GM23338 (cell line): Measurements from ENCODE around the gene HSPB8. TPM values are rescaled to one million over a fixed set of nuclear protein-coding genes. Genes with fewer than 3 reads are reported as not detected.

Experiments
- ATAC-seq: fragments of 200-7000 bp; cut with Tn5 transposase; 3 replicates; pipeline ENCODE4 v1.9.1; 2020
- DNase-seq: peaks from one replicate; pipeline ENCODE4 v3.0.0-alpha.2; 2015; ENCODE audit warnings: low spot score
- H2AFZ ChIP-seq: fragments of 200-600 bp; sonication (generic); 2 replicates; pipeline ENCODE4 v1.8.0; 2016; ENCODE audit warnings: antibody characterized with exemption, mild to moderate bottlenecking, moderate library complexity
- H3F3A ChIP-seq: fragments of 200-600 bp; sonication (generic); replicated peaks from 2 replicates; pipeline ENCODE4 v1.8.0; 2017; ENCODE audit warnings: antibody characterized with exemption, mixed run types, low read depth
- H3K27ac ChIP-seq: fragments of 200-600 bp; sonication (generic); 2 replicates; pipeline ENCODE4 v1.6.1; 2016; ENCODE audit warnings: low read depth
- H3K27me3 ChIP-seq: fragments of 200-600 bp; sonication (generic); 2 replicates; pipeline ENCODE4 v1.8.0; 2016; ENCODE audit warnings: mild to moderate bottlenecking, mixed run types, moderate library complexity; ENCODE audit not compliant: insufficient read depth
- H3K36me3 ChIP-seq: fragments of 200-600 bp; sonication (generic); 2 replicates; pipeline ENCODE4 v1.8.0; 2016; ENCODE audit warnings: mild to moderate bottlenecking; ENCODE audit not compliant: insufficient read depth
- H3K4me1 ChIP-seq: fragments of 200-600 bp; sonication (generic); 2 replicates; pipeline ENCODE4 v1.8.0; 2016; ENCODE audit warnings: mild to moderate bottlenecking, moderate library complexity; ENCODE audit not compliant: insufficient read depth
- H3K4me2 ChIP-seq: fragments of 200-600 bp; sonication (generic); 2 replicates; pipeline ENCODE4 v1.7.1; 2017; ENCODE audit warnings: mixed run types
- H3K4me3 ChIP-seq: fragments of 200-600 bp; sonication (generic); 2 replicates; pipeline ENCODE4 v1.6.1; 2016; ENCODE audit warnings: mixed run types
- H3K79me2 ChIP-seq: fragments of 200-600 bp; sonication (generic); replicated peaks from 2 replicates; pipeline ENCODE4 v1.8.0; 2017; ENCODE audit warnings: mild to moderate bottlenecking; ENCODE audit not compliant: insufficient read depth
- H3K9me2 ChIP-seq: fragments of 200-600 bp; sonication (generic); 2 replicates; pipeline ENCODE4 v1.8.0; 2017; ENCODE audit not compliant: insufficient read depth
- H4K20me1 ChIP-seq: fragments of 200-600 bp; sonication (generic); replicated peaks from 2 replicates; pipeline ENCODE4 v1.8.0; 2017; ENCODE audit warnings: mild to moderate bottlenecking; ENCODE audit not compliant: insufficient read depth
- H3K27ac Mint-ChIP-seq: 2 replicates; pipeline ENCODE4 v1.8.0; 2020; ENCODE audit warnings: inconsistent platforms, mild to moderate bottlenecking, moderate library complexity, mixed read lengths
- H3K27me3 Mint-ChIP-seq: 3 replicates; pipeline ENCODE4 v1.8.0; 2022; ENCODE audit warnings: low read depth, mild to moderate bottlenecking, moderate library complexity, mixed read lengths, inconsistent platforms; ENCODE audit not compliant: insufficient read depth, poor library complexity
- H3K36me3 Mint-ChIP-seq: 3 replicates; pipeline ENCODE4 v1.8.0; 2021; ENCODE audit warnings: low read depth, mild to moderate bottlenecking, inconsistent platforms, moderate library complexity, mixed read lengths
- H3K4me1 Mint-ChIP-seq: 3 replicates; pipeline ENCODE4 v1.8.0; 2020; ENCODE audit warnings: mild to moderate bottlenecking, inconsistent platforms, mixed read lengths
- H3K4me3 Mint-ChIP-seq: 3 replicates; pipeline ENCODE4 v1.8.0; 2021; ENCODE audit warnings: moderate library complexity, mild to moderate bottlenecking, inconsistent platforms, mixed read lengths
- H3K9me3 Mint-ChIP-seq: 3 replicates; pipeline ENCODE4 v1.8.0; 2020; ENCODE audit warnings: moderate library complexity, mild to moderate bottlenecking, inconsistent platforms, mixed read lengths
- CREB1 ChIP-seq: fragments of 250-450 bp; sonication (Bioruptor Pico); IDR thresholded peaks from 2 replicates; pipeline ENCODE4 v1.5.0; 2020; ENCODE audit warnings: low read depth, mild to moderate bottlenecking, moderate library complexity
- EZH2 ChIP-seq: fragments of 200-600 bp; sonication (generic); IDR thresholded peaks from one replicate; pipeline ENCODE4 v1.8.0; 2017; ENCODE audit warnings: antibody characterized with exemption, mild to moderate bottlenecking, low read depth; ENCODE audit not compliant: unreplicated experiment
- EZH2phosphoT487 ChIP-seq: fragments of 200-600 bp; sonication (generic); IDR thresholded peaks from one replicate; pipeline ENCODE4 v1.8.1; 2018; ENCODE audit warnings: antibody characterized with exemption; ENCODE audit not compliant: unreplicated experiment
- JUNB ChIP-seq: IDR thresholded peaks from one replicate; pipeline ENCODE4 v1.6.1; 2016; ENCODE audit warnings: antibody characterized with exemption; ENCODE audit not compliant: unreplicated experiment
- NANOG ChIP-seq: IDR thresholded peaks from 2 replicates; pipeline ENCODE4 v1.6.1; 2016; ENCODE audit warnings: antibody characterized with exemption, borderline replicate concordance
- POLR2AphosphoS5 ChIP-seq: IDR thresholded peaks from 2 replicates; pipeline ENCODE4 v1.6.1; 2016; ENCODE audit warnings: antibody characterized with exemption, low read depth
- STAT1 ChIP-seq: IDR thresholded peaks from one replicate; pipeline ENCODE4 v1.6.1; 2016; ENCODE audit warnings: antibody characterized with exemption; ENCODE audit not compliant: unreplicated experiment
- ZNF114 ChIP-seq: fragments of 250-450 bp; sonication (Bioruptor Pico); IDR thresholded peaks from 2 replicates; pipeline ENCODE4 v1.5.0; 2020; ENCODE audit warnings: mild to moderate bottlenecking, moderate library complexity
- ZNF331 ChIP-seq: fragments of 250-450 bp; sonication (Bioruptor Pico); IDR thresholded peaks from 2 replicates; pipeline ENCODE4 v1.5.0; 2020; ENCODE audit warnings: low read depth, mild to moderate bottlenecking, moderate library complexity
- ZNF462 ChIP-seq: fragments of 250-450 bp; sonication (Bioruptor Pico); IDR thresholded peaks from 2 replicates; pipeline ENCODE4 v1.5.0; 2020; ENCODE audit warnings: mild to moderate bottlenecking, moderate library complexity
- polyA plus RNA-seq: library from polyadenylated mRNA; unstranded; fragments of >200 nt; fragmentation: Nextera tagmentation; extraction: Ambion mirVana; gene quantifications from 2 replicates; pipeline ENCODE4 v1.2.1, GENCODE V29; 2016
- total RNA-seq: library from RNA; depleted of rRNA; stranded (reverse); fragments of >200 nt; shearing (Covaris generic); gene quantifications from 2 replicates; pipeline ENCODE4 v1.2.3, GENCODE V29; 2014
- TF ChIP-seq, protein P1 (sequence below): IDR thresholded peaks from 2 replicates; pipeline ENCODE4 v1.6.1; 2016; ENCODE audit warnings: antibody characterized with exemption
- TF ChIP-seq, protein P2 (sequence below), 2 experiments: fragments of 200-600 bp in 1 of 2; sonication (generic) in 1 of 2; conservative IDR thresholded peaks; 2 replicates each; pipeline versions ENCODE4 v1.5.1 to v1.6.1; 2016 to 2017; ENCODE audit warnings: antibody characterized with exemption in 2 of 2, low read depth in 2 of 2, mild to moderate bottlenecking in 2 of 2, moderate library complexity in 1 of 2
- TF ChIP-seq, protein P3 (sequence below): IDR thresholded peaks from one replicate; pipeline ENCODE4 v1.6.1; 2018; ENCODE audit warnings: antibody characterized with exemption; ENCODE audit not compliant: unreplicated experiment

HSPB8 gene
- total and polyA plus RNA-seq, 2 experiments from 2014 or later, result 3.5 to 4.8 TPM

- Histone ChIP-seq H3K4me2 (no peak overlapping the region), H3K79me2 (no peaks in the 10 kb centered on the region), H3K27me3 (no peaks in the 10 kb centered on the region), H4K20me1 (no peaks in the 10 kb centered on the region), H3F3A (no peaks in the 10 kb centered on the region), H2AFZ (no peak overlapping the region), H3K36me3 (peaks cover 3% of the 10 kb centered on the region; the same call in 1 of the 2 replicates), H3K9me2 (0 out of 2 replicates have a peak, but pooled peaks cover 8% of the 10 kb centered on the region), H3K4me1 (no peaks in the 10 kb centered on the region), H3K27ac (no peak overlapping the region), H3K4me3 (no peak overlapping the region)
- TF ChIP-seq ZNF331 (CRISPR knock-in tag) (no peak), JUNB (no peak), STAT1 (no peak), NANOG (no peak), POLR2AphosphoS5 (no peak), EZH2 (no peak), ZNF462 (CRISPR knock-in tag) (no peak), EZH2phosphoT487 (no peak), CREB1 (CRISPR knock-in tag) (no peak), ZNF114 (CRISPR knock-in tag) (no peak)
- TF ChIP-seq, protein P1, sequence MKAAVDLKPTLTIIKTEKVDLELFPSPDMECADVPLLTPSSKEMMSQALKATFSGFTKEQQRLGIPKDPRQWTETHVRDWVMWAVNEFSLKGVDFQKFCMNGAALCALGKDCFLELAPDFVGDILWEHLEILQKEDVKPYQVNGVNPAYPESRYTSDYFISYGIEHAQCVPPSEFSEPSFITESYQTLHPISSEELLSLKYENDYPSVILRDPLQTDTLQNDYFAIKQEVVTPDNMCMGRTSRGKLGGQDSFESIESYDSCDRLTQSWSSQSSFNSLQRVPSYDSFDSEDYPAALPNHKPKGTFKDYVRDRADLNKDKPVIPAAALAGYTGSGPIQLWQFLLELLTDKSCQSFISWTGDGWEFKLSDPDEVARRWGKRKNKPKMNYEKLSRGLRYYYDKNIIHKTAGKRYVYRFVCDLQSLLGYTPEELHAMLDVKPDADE, result no peak
- TF ChIP-seq, protein P2, sequence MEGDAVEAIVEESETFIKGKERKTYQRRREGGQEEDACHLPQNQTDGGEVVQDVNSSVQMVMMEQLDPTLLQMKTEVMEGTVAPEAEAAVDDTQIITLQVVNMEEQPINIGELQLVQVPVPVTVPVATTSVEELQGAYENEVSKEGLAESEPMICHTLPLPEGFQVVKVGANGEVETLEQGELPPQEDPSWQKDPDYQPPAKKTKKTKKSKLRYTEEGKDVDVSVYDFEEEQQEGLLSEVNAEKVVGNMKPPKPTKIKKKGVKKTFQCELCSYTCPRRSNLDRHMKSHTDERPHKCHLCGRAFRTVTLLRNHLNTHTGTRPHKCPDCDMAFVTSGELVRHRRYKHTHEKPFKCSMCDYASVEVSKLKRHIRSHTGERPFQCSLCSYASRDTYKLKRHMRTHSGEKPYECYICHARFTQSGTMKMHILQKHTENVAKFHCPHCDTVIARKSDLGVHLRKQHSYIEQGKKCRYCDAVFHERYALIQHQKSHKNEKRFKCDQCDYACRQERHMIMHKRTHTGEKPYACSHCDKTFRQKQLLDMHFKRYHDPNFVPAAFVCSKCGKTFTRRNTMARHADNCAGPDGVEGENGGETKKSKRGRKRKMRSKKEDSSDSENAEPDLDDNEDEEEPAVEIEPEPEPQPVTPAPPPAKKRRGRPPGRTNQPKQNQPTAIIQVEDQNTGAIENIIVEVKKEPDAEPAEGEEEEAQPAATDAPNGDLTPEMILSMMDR (conservative IDR thresholded peaks at IDR 0.05; ENCODE audit: low read depth in 2 of 2), result no peak
- TF ChIP-seq, protein P3, sequence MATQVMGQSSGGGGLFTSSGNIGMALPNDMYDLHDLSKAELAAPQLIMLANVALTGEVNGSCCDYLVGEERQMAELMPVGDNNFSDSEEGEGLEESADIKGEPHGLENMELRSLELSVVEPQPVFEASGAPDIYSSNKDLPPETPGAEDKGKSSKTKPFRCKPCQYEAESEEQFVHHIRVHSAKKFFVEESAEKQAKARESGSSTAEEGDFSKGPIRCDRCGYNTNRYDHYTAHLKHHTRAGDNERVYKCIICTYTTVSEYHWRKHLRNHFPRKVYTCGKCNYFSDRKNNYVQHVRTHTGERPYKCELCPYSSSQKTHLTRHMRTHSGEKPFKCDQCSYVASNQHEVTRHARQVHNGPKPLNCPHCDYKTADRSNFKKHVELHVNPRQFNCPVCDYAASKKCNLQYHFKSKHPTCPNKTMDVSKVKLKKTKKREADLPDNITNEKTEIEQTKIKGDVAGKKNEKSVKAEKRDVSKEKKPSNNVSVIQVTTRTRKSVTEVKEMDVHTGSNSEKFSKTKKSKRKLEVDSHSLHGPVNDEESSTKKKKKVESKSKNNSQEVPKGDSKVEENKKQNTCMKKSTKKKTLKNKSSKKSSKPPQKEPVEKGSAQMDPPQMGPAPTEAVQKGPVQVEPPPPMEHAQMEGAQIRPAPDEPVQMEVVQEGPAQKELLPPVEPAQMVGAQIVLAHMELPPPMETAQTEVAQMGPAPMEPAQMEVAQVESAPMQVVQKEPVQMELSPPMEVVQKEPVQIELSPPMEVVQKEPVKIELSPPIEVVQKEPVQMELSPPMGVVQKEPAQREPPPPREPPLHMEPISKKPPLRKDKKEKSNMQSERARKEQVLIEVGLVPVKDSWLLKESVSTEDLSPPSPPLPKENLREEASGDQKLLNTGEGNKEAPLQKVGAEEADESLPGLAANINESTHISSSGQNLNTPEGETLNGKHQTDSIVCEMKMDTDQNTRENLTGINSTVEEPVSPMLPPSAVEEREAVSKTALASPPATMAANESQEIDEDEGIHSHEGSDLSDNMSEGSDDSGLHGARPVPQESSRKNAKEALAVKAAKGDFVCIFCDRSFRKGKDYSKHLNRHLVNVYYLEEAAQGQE, result no peak
- no peak overlapping the region for H3K27ac Mint-ChIP-seq
- 0 out of 3 replicates have a peak, but pooled peaks cover 2% of the 10 kb centered on the region for H3K4me1 Mint-ChIP-seq
- no peak overlapping the region for H3K4me3 Mint-ChIP-seq
- DNase-seq (no peak), ATAC-seq (no peak)
- peaks cover 12% of the 10 kb centered on the region for H3K9me3 Mint-ChIP-seq
- H3K36me3 Mint-ChIP-seq, result peaks cover 45% of the 10 kb centered on the region
- H3K27me3 Mint-ChIP-seq, result peaks cover 11% of the 10 kb centered on the region
Observed at GRCh38 chr12:119129827-119130434, 48.8 kb upstream of the HSPB8 start.
